Measurements from ENCODE around the gene RAMP1.

RAMP1 gene

GRCh38 chr2:237896507-237896892, 37.1 kb downstream of the RAMP1 start:
- Histone ChIP-seq H3K27ac (ENCODE audit: low read depth, low read length) (no peak overlapping the region), H3K4me2 (ENCODE audit: low read depth, low read length, poor library complexity, severe bottlenecking) (no peak overlapping the region)

GRCh38 chr2:237896956-237897355, 37.5 kb downstream of the RAMP1 start:
- Histone ChIP-seq H3K36me3 (ENCODE audit: low read length) (no peaks in the 10 kb centered on the region), H3K27ac (ENCODE audit: low read depth, low read length) (no peak overlapping the region), H3K4me3 (ENCODE audit: insufficient read depth, low read length, poor library complexity, severe bottlenecking) (no peak overlapping the region), H4K20me1 (ENCODE audit: low read depth, low read length) (no peaks in the 10 kb centered on the region), H2AFZ (ENCODE audit: low read depth, low read length, severe bottlenecking) (no peak overlapping the region), H3K27me3 (ENCODE audit: low read length) (no peaks in the 10 kb centered on the region), H3K4me2 (ENCODE audit: low read depth, low read length, poor library complexity, severe bottlenecking) (no peak overlapping the region), H3F3A (ENCODE audit: insufficient read depth) (no peaks in the 10 kb centered on the region), H3K9me2 (replicated peaks; ENCODE audit: insufficient read depth, low read length) (no peaks in the 10 kb centered on the region), H3K79me2 (ENCODE audit: insufficient read depth, low read length) (no peaks in the 10 kb centered on the region), H3K9me3 (ENCODE audit: insufficient read depth, low read length) (no peaks in the 10 kb centered on the region), H3K9ac (ENCODE audit: low read length) (no peak overlapping the region)
- TF ChIP-seq EZH2phosphoT487 (conservative IDR thresholded peaks at IDR 0.05; ENCODE audit: low read length) (no peak), CTCF (IDR thresholded peaks at IDR 0.05; ENCODE audit: insufficient read depth, low read length, poor library complexity, severe bottlenecking) (no peak)

More at GRCh38 chr2:237896507-237896892, 37.1 kb downstream of the RAMP1 start:
- H3K4me3 ChIP-seq (ENCODE audit: insufficient read depth, low read length, poor library complexity, severe bottlenecking), result no peak overlapping the region
- H4K20me1 ChIP-seq (ENCODE audit: low read depth, low read length), result no peaks in the 10 kb centered on the region
- no peaks in the 10 kb centered on the region for H3K9me3 ChIP-seq (ENCODE audit: insufficient read depth, low read length)
- no peaks in the 10 kb centered on the region for H3F3A ChIP-seq (ENCODE audit: insufficient read depth)
- no peak overlapping the region for H2AFZ ChIP-seq (ENCODE audit: low read depth, low read length, severe bottlenecking)
- H3K9me2 ChIP-seq (replicated peaks; ENCODE audit: insufficient read depth, low read length), result no peaks in the 10 kb centered on the region
- H3K36me3 ChIP-seq (ENCODE audit: low read length), result no peaks in the 10 kb centered on the region
- H3K27me3 ChIP-seq (ENCODE audit: low read length), result no peaks in the 10 kb centered on the region
- H3K9ac ChIP-seq (ENCODE audit: low read length), result no peak overlapping the region
- TF ChIP-seq EZH2phosphoT487 (conservative IDR thresholded peaks at IDR 0.05; ENCODE audit: low read length) (no peak), CTCF (IDR thresholded peaks at IDR 0.05; ENCODE audit: insufficient read depth, low read length, poor library complexity, severe bottlenecking) (no peak)
- no peaks in the 10 kb centered on the region for H3K79me2 ChIP-seq (ENCODE audit: insufficient read depth, low read length)

GRCh38 chr2:237898057-237898414, 38.6 kb downstream of the RAMP1 start:
- Histone ChIP-seq H3K9ac (ENCODE audit: low read length) (no peak overlapping the region), H3K9me3 (ENCODE audit: insufficient read depth, low read length) (no peaks in the 10 kb centered on the region), H2AFZ (ENCODE audit: low read depth, low read length, severe bottlenecking) (no peak overlapping the region), H4K20me1 (ENCODE audit: low read depth, low read length) (no peaks in the 10 kb centered on the region), H3K79me2 (ENCODE audit: insufficient read depth, low read length) (no peaks in the 10 kb centered on the region), H3K36me3 (ENCODE audit: low read length) (no peaks in the 10 kb centered on the region), H3K9me2 (replicated peaks; ENCODE audit: insufficient read depth, low read length) (no peaks in the 10 kb centered on the region), H3K4me2 (ENCODE audit: low read depth, low read length, poor library complexity, severe bottlenecking) (no peak overlapping the region), H3K27ac (ENCODE audit: low read depth, low read length) (no peak overlapping the region), H3F3A (ENCODE audit: insufficient read depth) (no peaks in the 10 kb centered on the region), H3K4me3 (ENCODE audit: insufficient read depth, low read length, poor library complexity, severe bottlenecking) (no peak overlapping the region), H3K27me3 (ENCODE audit: low read length) (no peaks in the 10 kb centered on the region)
- no peak for TF ChIP-seq EZH2phosphoT487 (conservative IDR thresholded peaks at IDR 0.05; ENCODE audit: low read length)
- no peak for TF ChIP-seq CTCF (IDR thresholded peaks at IDR 0.05; ENCODE audit: insufficient read depth, low read length, poor library complexity, severe bottlenecking)

Measured in SU-DHL-6 (cell line).